K562 (cell line): ENCODE measurements around the gene TXN2. TPM values are rescaled to one million over a fixed set of nuclear protein-coding genes. Genes with fewer than 3 reads are reported as not detected.

Source experiments
- ATAC-seq: fragments of 200-7000 bp; cut with Tn5 transposase; 3 replicates; pipeline ENCODE4 v1.9.1; 2020; ENCODE audit warnings: moderate library complexity
- BruUV-seq: library from RNA; stranded (reverse); fragments of 400-500 nt; replicated peaks from 2 replicates; lab custom pipeline; 2021; lab: Mats Ljungman, UMichigan
- CTCF ChIA-PET: fragments of 300-600 bp; formaldehyde crosslinking; extraction: SDS; loops from one replicate; lab custom pipeline; 2021; ENCODE audit warnings: low intra/inter-chr PET ratio; lab: Yijun Ruan, JAX
- POLR2A ChIA-PET: fragments of 300-600, 350-650 bp; sonication (Branson Sonifier 250); formaldehyde crosslinking; extraction: SDS; loops from one replicate; lab custom pipeline; 2021; ENCODE audit warnings: antibody characterized with exemption, inconsistent platforms; lab: Yijun Ruan, JAX
- DNase-seq, 4 experiments: peaks; one replicate each; pipeline versions ENCODE4 v3.0.0 to v3.0.0-alpha.2; 2011 to 2018; ENCODE audit warnings: low spot score in 3 of 4, mixed read lengths in 3 of 4; ENCODE audit errors: extremely low read depth in 1 of 4
- FAIRE-seq: peaks from 2 replicates; lab custom pipeline; 2011; peaks lifted over from hg19 to GRCh38; lab: Jason Lieb, UNC
- H2AFZ ChIP-seq: 2 replicates; pipeline ENCODE4 v1.6.0; 2011; ENCODE audit warnings: low read depth, low read length, control low read depth, inconsistent platforms
- H3K27ac ChIP-seq: fragments of 200-600 bp; 3 replicates; pipeline ENCODE4 v1.8.0; 2011; ENCODE audit warnings: low read depth, mild to moderate bottlenecking, control low read depth, inconsistent platforms, low read length, moderate library complexity, mixed read lengths; ENCODE audit errors: extremely low read depth
- H3K27me3 ChIP-seq, 2 experiments: fragments of 300-600 bp in 1 of 2; 2 replicates in 1 of 2; 3 replicates in 1 of 2; pipeline versions ENCODE4 v1.6.0 to v1.8.0; 2011; ENCODE audit warnings: inconsistent platforms in 2 of 2, low read length in 2 of 2, mild to moderate bottlenecking in 1 of 2, mixed read lengths in 1 of 2, moderate library complexity in 1 of 2; ENCODE audit not compliant: control insufficient read depth in 2 of 2, insufficient read depth in 2 of 2
- H3K36me3 ChIP-seq: fragments of 300-600 bp; 3 replicates; pipeline ENCODE4 v1.8.0; 2011; ENCODE audit warnings: mild to moderate bottlenecking, low read length, inconsistent platforms; ENCODE audit not compliant: control insufficient read depth, insufficient read depth
- H3K4me1 ChIP-seq, 2 experiments: fragments of 200-600 bp in 1 of 2; replicated peaks in 1 of 2; 2 replicates in 1 of 2; 3 replicates in 1 of 2; pipeline versions ENCODE4 v1.5.1 to v1.8.0; 2011; ENCODE audit warnings: inconsistent platforms in 2 of 2, low read length in 2 of 2, mild to moderate bottlenecking in 1 of 2, mixed read lengths in 1 of 2, moderate library complexity in 1 of 2; ENCODE audit not compliant: control insufficient read depth in 2 of 2, insufficient read depth in 2 of 2
- H3K4me2 ChIP-seq: 2 replicates; pipeline ENCODE4 v1.6.1; 2011; ENCODE audit warnings: low read length, control low read depth, inconsistent platforms, mixed read lengths; ENCODE audit not compliant: insufficient read depth
- H3K4me3 ChIP-seq: fragments of 200-600 bp; sonication (generic), shearing (Covaris generic); 2 replicates; pipeline ENCODE4 v1.5.1; 2016; ENCODE audit warnings: control low read depth, inconsistent platforms
- H3K79me2 ChIP-seq: fragments of 200-600 bp; 3 replicates; pipeline ENCODE4 v1.8.0; 2011; ENCODE audit warnings: low read length, inconsistent platforms; ENCODE audit not compliant: control insufficient read depth, insufficient read depth
- H3K9ac ChIP-seq, 2 experiments: 2 replicates each; pipeline versions ENCODE4 v1.6.0 to v1.6.1; 2011; ENCODE audit warnings: low read depth in 2 of 2, low read length in 2 of 2, control low read depth in 1 of 2, inconsistent platforms in 1 of 2, mild to moderate bottlenecking in 1 of 2, mixed read lengths in 1 of 2; ENCODE audit not compliant: insufficient read depth in 1 of 2
- H3K9me1 ChIP-seq: one replicate; pipeline ENCODE4 v1.6.0; 2011; ENCODE audit warnings: inconsistent platforms, mild to moderate bottlenecking, low read length, moderate library complexity; ENCODE audit not compliant: control insufficient read depth, insufficient read depth
- H3K9me3 ChIP-seq: replicated peaks from 2 replicates; pipeline ENCODE4 v1.5.1; 2011; ENCODE audit warnings: low read depth, low read length, inconsistent platforms; ENCODE audit not compliant: control insufficient read depth, insufficient read depth
- H4K20me1 ChIP-seq: replicated peaks from 2 replicates; pipeline ENCODE4 v1.6.1; 2011; ENCODE audit warnings: low read length, inconsistent platforms, mixed read lengths; ENCODE audit not compliant: control insufficient read depth, insufficient read depth
- CTBP1 ChIP-seq: fragments of 450-650 bp; IDR thresholded peaks from 2 replicates; pipeline ENCODE4 v1.6.1; 2016; ENCODE audit warnings: borderline replicate concordance
- MAZ ChIP-seq, 2 experiments: fragments of 450-650 bp in 1 of 2; sonication (generic) in 1 of 2; formaldehyde crosslinking; IDR thresholded peaks in 1 of 2; conservative IDR thresholded peaks in 1 of 2; 2 replicates each; pipeline versions ENCODE4 v1.4.0 to v1.5.0; 2020; ENCODE audit warnings: mild to moderate bottlenecking in 1 of 2, missing genetic modification reagents in 1 of 2
- POLR2G ChIP-seq: fragments of 200-400 bp; formaldehyde crosslinking; IDR thresholded peaks from 2 replicates; pipeline ENCODE4 v1.6.1; 2017; ENCODE audit warnings: low read depth, mild to moderate bottlenecking, antibody characterized with exemption, low read length, moderate library complexity
- RBFOX2 ChIP-seq: fragments of 200-400 bp; formaldehyde crosslinking; IDR thresholded peaks from 2 replicates; pipeline ENCODE4 v1.6.1; 2017; ENCODE audit warnings: low read depth, mild to moderate bottlenecking, low read length, moderate library complexity
- WGBS: fragments of 100-300 bp; shearing (Covaris generic); methylation state at CpG from one replicate; pipeline ENCODE4 v1.1.6; 2016; ENCODE audit warnings: low coverage, mixed read lengths; ENCODE audit not compliant: insufficient coverage; ENCODE audit errors: missing lambda C conversion rate; 5-methylcytosine and 5-hydroxymethylcytosine counted together
- in situ Hi-C: fragments of 300-500 bp; cut with MboI; formaldehyde crosslinking; loops from 4 replicates; pipeline ENCODE4 v1.15.0; 2018; ENCODE audit warnings: inconsistent platforms, mixed read lengths
- intact Hi-C: fragments of 100-400 bp; cut with micrococcal nuclease; formaldehyde crosslinking; loops from 2 replicates; pipeline ENCODE4 v1.14.2; 2022
- polyA plus RNA-seq, 8 experiments: library from polyadenylated mRNA; depleted of rRNA in 4 of 8; stranded (reverse) in 5 of 8; unstranded in 3 of 8; fragments of >200 nt; fragmentation: Nextera tagmentation in 2 of 8; fragmentation: Illumina TruSeq in 1 of 8; extraction: Ambion mirVana in 2 of 8; extraction: Trizol in 1 of 8; gene quantifications; 2 replicates each; pipeline versions ENCODE4 v1.2.1 to v1.2.3, GENCODE V29; 2011 to 2014; ENCODE audit warnings: inconsistent platforms in 1 of 8, missing spikeins in 1 of 8
- total RNA-seq, 7 experiments: library from RNA; depleted of rRNA in 6 of 7; stranded (reverse); fragments of >200 nt in 6 of 7; fragmentation: Illumina TruSeq in 2 of 7; extraction: Trizol in 2 of 7; gene quantifications; 2 replicates each; pipeline versions ENCODE4 v1.2.1 to v1.2.3, GENCODE V29; 2011 to 2021; ENCODE audit warnings: low replicate concordance in 1 of 7
- TF ChIP-seq, protein P1 (sequence below): IDR thresholded peaks from 2 replicates; pipeline ENCODE4 v1.6.1; 2016; ENCODE audit warnings: missing genetic modification characterization, missing compliant biosample characterization
- TF ChIP-seq, protein P2 (sequence below): fragments of 200-400 bp; formaldehyde crosslinking; IDR thresholded peaks from 2 replicates; pipeline ENCODE4 v1.6.1; 2017; ENCODE audit warnings: mild to moderate bottlenecking, low read depth, low read length, moderate library complexity
- TF ChIP-seq, protein P3 (sequence below): fragments of 450-650 bp; formaldehyde crosslinking; IDR thresholded peaks from 2 replicates; pipeline ENCODE4 v1.4.0; 2020; ENCODE audit warnings: mild to moderate bottlenecking, moderate library complexity
- TF ChIP-seq, protein P4 (sequence below), 3 experiments: IDR thresholded peaks in 2 of 3; conservative IDR thresholded peaks in 1 of 3; 2 replicates each; pipeline ENCODE4 v1.5.1; 2011 to 2012; ENCODE audit warnings: low read length in 3 of 3, mild to moderate bottlenecking in 3 of 3, control low read depth in 2 of 3, improper control_type of control experiment in 1 of 3, inconsistent platforms in 1 of 3, low read depth in 1 of 3, mixed read lengths in 1 of 3, moderate library complexity in 1 of 3; ENCODE audit not compliant: insufficient read depth in 2 of 3

The TXN2 gene
- total and polyA plus RNA-seq, 9 of the 15 experiments (the other 6 are each of a cell fraction or from before 2014, with no cell fraction given), result 48.5 to 399 (median 118) TPM

DNA sequence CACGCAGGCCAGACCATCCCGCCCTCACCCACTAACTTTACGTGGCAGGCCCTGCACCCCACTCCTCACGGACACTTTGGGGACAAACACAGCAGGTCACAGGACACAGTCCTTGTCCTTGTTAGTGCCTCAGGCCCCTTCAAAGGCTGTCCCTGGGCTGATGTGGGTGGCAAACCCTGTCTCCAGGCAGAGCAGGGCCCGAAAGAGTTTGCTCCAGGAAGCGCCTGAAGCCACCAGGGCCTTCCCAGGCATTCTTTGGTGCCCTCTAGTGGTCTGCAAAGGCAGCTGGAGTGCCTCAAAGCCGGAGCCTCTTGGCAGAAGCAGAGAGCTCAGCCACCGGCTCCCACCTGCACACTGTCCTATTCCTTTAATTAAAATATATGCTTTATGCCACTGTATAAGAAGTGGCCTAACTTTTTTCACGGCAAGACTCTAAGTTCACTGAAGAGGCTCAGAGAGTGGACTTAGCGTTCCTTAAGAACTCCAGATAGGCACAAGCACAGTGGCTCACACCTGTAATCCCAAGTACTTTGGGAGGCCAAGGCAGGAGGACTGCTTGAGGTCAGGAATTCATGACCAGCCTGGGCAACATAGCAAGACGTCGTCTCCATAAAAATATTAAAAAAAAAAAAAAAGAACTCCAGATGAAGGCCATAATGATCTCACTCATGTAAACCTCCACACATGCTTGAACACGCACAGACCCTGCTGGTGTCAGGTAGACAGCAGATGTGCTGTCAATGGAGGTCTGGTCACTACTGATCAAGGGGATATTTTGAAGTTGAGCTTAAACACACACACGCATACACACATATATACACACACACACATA, 11.1 kb downstream of the TXN2 start:
- H3K9ac ChIP-seq, result no peak overlapping the region
- intact Hi-C loops, result loop anchor here (5.0 kb wide), 1 partner anchor 168 kb away; no protein-coding TSS in a partner anchor
- in situ Hi-C loops, result no loop called here
- TF ChIP-seq, protein P1, sequence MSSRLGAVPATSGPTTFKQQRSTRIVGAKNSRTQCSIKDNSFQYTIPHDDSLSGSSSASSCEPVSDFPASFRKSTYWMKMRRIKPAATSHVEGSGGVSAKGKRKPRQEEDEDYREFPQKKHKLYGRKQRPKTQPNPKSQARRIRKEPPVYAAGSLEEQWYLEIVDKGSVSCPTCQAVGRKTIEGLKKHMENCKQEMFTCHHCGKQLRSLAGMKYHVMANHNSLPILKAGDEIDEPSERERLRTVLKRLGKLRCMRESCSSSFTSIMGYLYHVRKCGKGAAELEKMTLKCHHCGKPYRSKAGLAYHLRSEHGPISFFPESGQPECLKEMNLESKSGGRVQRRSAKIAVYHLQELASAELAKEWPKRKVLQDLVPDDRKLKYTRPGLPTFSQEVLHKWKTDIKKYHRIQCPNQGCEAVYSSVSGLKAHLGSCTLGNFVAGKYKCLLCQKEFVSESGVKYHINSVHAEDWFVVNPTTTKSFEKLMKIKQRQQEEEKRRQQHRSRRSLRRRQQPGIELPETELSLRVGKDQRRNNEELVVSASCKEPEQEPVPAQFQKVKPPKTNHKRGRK, result no peak
- TF ChIP-seq, protein P2, sequence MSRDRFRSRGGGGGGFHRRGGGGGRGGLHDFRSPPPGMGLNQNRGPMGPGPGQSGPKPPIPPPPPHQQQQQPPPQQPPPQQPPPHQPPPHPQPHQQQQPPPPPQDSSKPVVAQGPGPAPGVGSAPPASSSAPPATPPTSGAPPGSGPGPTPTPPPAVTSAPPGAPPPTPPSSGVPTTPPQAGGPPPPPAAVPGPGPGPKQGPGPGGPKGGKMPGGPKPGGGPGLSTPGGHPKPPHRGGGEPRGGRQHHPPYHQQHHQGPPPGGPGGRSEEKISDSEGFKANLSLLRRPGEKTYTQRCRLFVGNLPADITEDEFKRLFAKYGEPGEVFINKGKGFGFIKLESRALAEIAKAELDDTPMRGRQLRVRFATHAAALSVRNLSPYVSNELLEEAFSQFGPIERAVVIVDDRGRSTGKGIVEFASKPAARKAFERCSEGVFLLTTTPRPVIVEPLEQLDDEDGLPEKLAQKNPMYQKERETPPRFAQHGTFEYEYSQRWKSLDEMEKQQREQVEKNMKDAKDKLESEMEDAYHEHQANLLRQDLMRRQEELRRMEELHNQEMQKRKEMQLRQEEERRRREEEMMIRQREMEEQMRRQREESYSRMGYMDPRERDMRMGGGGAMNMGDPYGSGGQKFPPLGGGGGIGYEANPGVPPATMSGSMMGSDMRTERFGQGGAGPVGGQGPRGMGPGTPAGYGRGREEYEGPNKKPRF, result no peak
- peak; percentile 31; the same call in 1 of the 2 replicates for TF ChIP-seq CTBP1
- peak; percentile 43; the same call in 1 of the 2 replicates for TF ChIP-seq RBFOX2
- TF ChIP-seq, protein P3, sequence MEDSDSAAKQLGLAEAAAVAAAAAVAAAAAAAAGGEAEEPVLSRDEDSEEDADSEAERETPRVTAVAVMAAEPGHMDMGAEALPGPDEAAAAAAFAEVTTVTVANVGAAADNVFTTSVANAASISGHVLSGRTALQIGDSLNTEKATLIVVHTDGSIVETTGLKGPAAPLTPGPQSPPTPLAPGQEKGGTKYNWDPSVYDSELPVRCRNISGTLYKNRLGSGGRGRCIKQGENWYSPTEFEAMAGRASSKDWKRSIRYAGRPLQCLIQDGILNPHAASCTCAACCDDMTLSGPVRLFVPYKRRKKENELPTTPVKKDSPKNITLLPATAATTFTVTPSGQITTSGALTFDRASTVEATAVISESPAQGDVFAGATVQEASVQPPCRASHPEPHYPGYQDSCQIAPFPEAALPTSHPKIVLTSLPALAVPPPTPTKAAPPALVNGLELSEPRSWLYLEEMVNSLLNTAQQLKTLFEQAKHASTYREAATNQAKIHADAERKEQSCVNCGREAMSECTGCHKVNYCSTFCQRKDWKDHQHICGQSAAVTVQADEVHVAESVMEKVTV (CRISPR knock-in tag), result peak; percentile 74
- TF ChIP-seq, protein P4, sequence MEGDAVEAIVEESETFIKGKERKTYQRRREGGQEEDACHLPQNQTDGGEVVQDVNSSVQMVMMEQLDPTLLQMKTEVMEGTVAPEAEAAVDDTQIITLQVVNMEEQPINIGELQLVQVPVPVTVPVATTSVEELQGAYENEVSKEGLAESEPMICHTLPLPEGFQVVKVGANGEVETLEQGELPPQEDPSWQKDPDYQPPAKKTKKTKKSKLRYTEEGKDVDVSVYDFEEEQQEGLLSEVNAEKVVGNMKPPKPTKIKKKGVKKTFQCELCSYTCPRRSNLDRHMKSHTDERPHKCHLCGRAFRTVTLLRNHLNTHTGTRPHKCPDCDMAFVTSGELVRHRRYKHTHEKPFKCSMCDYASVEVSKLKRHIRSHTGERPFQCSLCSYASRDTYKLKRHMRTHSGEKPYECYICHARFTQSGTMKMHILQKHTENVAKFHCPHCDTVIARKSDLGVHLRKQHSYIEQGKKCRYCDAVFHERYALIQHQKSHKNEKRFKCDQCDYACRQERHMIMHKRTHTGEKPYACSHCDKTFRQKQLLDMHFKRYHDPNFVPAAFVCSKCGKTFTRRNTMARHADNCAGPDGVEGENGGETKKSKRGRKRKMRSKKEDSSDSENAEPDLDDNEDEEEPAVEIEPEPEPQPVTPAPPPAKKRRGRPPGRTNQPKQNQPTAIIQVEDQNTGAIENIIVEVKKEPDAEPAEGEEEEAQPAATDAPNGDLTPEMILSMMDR (IDR thresholded peaks at IDR 0.05 in 2 of 3, conservative IDR thresholded peaks at IDR 0.05 in 1 of 3; ENCODE audit: insufficient read depth in 2 of 3, low read depth in 1 of 3, low read length in 3 of 3), result peak; percentile 83 to 89 (median 84)
- peak; percentile 47; the same call in 1 of the 2 replicates for TF ChIP-seq POLR2G
- 0 out of 4 replicates have a peak, but pooled peaks have one; percentile 20 to 31 for TF ChIP-seq MAZ (CRISPR knock-in tag; conservative IDR thresholded peaks at IDR 0.05 in 1 of 2, IDR thresholded peaks at IDR 0.05 in 1 of 2)

More for the DNA sequence above, 11.1 kb downstream of the TXN2 start:
- H3K9me1 ChIP-seq, result no peaks in the 10 kb centered on the region
- no peaks in the 10 kb centered on the region; the same call in 2 of the 3 replicates for H3K79me2 ChIP-seq
- DNase-seq, result peak; percentile 66 to 84 (median 69)
- H3K4me3 ChIP-seq, result no peak overlapping the region
- H2AFZ ChIP-seq, result no peak overlapping the region
- H3K27ac ChIP-seq, result no peak overlapping the region; the same call in 2 of the 3 replicates
- peak; percentile 92 for ATAC-seq
- ChIA-PET CTCF (interaction anchor here (0.6 to 1.7 kb wide), 4 partner anchors 20 to 326 kb away, joined by 3 to 18 read pairs (median 6); no protein-coding TSS in a partner anchor), POLR2A (interaction anchor here (0.5 to 1.8 kb wide), 12 partner anchors 11 to 222 kb away, joined by 3 to 7 read pairs (median 3); partner anchors contain the start of genes EIF3D, MYH9 and TXN2)
- H3K4me2 ChIP-seq, result no peak overlapping the region
- peaks cover 25 to 28% of the 10 kb centered on the region in 2 experiments for H3K4me1 ChIP-seq
- 0 out of 2 replicates have a peak, but pooled peaks cover 3% of the 10 kb centered on the region for H4K20me1 ChIP-seq
- H3K36me3 ChIP-seq, result peaks cover 75% of the 10 kb centered on the region; the same call in 2 of the 3 replicates
- WGBS, result 47% methylated on average over 13 of the region's 14 CpGs
- no peaks in the 10 kb centered on the region for H3K9me3 ChIP-seq
- no TSS peak for BruUV-seq
- FAIRE-seq, result peak; percentile 71
- no peaks in the 10 kb centered on the region for H3K27me3 ChIP-seq
